HT1080 (cell line): ENCODE data around the gene LIN7A. TPM values are rescaled to one million over a fixed set of nuclear protein-coding genes. Genes with fewer than 3 reads are reported as not detected.
"Not testable (repeated sequence)": the region's sequence is repeated elsewhere in the genome, so short reads cannot be mapped to it uniquely, and the experiment has no call there.

Source experiments
- DNase-seq: peaks from one replicate; pipeline ENCODE4 v3.0.0-alpha.2; 2015; ENCODE audit warnings: low read depth
- total RNA-seq: library from RNA; depleted of rRNA; stranded (reverse); fragments of >200 nt; shearing (Covaris generic); gene quantifications from 2 replicates; pipeline ENCODE4 v1.2.3, GENCODE V29; 2014

LIN7A gene
- total RNA-seq, 1 experiment from 2014 or later: 1.8 TPM

- DNase-seq: no peak
Measured at GRCh38 chr12:80924437-80924836, 13.3 kb downstream of the LIN7A start.

GRCh38 chr12:80920006-80920405 lies 17.7 kb downstream of the LIN7A start:
- DNase-seq: no peak

- no peak for DNase-seq
Measured at GRCh38 chr12:80917651-80918050, 20.1 kb downstream of the LIN7A start.

- DNase-seq: no peak
Measured at GRCh38 chr12:80912901-80913770, 24.6 kb downstream of the LIN7A start.

- DNase-seq: no peak
Measured at GRCh38 chr12:80909370-80909769, 28.4 kb downstream of the LIN7A start.

DNA sequence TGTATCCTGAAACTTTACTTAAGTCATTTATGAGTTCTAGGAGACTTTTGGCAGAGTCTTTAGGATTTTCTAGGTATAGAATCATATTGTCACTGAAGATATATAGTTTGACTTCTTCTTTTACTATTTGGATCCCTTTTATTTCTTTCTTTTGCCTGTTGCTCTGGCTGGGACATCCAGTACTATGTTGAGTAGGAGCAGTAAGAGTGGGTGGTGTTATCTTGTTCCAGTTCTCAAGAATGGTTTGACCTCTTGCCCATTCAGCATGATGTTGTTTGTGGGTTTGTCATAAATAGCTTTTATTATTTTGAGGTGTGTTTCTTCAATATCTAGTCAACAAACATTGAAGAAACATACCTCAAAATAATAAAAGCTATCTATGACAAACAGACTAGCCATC lies 35.0 kb downstream of the LIN7A start:
- no peak for DNase-seq

DNA sequence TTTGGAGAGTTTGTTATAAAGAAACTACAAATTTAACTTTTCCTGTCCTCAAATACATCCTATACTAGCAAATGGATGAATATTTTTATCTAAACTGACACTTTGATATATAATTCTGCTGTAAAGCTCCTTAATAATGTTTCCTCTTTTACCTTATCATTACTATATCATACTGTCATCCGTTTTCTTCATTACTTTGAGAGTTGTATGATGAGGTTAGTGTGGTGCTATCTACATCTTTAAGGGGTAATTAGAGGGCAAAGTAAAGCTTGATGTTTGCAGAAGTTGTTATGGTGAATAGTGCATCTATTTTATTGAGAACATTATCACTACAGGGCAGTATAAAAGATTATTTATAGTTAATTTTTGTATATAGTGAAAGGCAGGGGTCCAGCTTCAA lies 36.1 kb downstream of the LIN7A start:
- no peak for DNase-seq

- no peak for DNase-seq
Measured at GRCh38 chr12:80895240-80895639, 42.5 kb downstream of the LIN7A start.

DNA sequence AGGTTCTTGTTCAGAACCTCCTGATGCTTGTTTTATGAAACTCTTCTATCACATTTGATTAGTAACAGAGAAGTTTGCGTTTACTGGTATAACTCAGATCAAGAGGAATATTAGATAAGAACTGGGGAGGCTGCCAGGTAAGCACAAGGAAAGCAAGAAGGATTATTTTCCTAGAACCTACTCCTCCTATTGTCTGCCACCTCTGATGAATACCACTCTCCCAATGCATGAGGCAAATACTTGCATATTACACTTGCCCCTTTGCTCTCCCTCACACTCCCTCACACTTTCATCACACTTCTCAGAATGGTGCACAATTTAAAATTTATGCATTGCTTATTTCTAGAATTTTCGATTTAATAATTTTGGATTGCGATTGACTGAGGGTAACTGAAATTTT lies 43.6 kb downstream of the LIN7A start:
- no peak for DNase-seq

- no peak for DNase-seq
Measured at GRCh38 chr12:80892597-80893445, 44.9 kb downstream of the LIN7A start.

DNA sequence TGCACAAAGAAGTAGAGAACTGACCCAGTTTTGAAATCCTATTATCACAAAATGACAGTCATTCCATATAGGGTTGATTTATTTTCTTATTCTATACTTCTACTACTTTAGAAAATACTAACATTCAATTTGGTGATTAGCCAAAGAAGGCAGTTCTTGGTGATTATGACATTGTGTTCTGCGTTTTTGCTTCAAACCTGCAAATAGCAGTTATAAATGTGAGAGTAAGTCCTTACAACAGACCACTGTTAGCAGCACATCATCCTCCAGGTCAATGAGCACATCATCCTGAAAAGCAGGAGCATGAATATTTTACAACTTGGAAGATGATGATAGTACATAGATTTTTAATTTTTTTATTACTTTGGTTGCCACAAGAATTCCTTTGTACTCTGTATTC lies 53.1 kb downstream of the LIN7A start:
- no peak for DNase-seq

DNA sequence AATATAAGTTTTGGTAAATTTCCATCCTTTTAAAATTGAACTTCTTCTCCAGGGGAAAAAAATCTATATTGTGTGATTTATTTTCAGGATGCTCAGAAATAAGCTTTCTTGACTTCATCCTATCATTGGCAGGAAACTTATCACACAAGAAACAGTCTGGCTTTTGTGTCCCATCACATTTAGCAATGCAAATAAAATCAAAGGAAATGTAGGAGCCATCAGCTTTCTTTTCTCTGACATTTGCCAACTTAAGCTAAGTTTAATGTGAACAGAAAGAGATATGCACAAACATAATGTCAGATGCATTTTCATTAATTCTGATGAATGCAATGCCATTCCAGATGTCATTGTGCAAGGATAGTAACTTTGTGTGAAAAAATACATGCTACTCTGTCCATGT lies 56.6 kb downstream of the LIN7A start:
- DNase-seq: no peak

GRCh38 chr12:80878452-80878851 lies 59.3 kb downstream of the LIN7A start:
- not testable (repeated sequence) for DNase-seq

DNA sequence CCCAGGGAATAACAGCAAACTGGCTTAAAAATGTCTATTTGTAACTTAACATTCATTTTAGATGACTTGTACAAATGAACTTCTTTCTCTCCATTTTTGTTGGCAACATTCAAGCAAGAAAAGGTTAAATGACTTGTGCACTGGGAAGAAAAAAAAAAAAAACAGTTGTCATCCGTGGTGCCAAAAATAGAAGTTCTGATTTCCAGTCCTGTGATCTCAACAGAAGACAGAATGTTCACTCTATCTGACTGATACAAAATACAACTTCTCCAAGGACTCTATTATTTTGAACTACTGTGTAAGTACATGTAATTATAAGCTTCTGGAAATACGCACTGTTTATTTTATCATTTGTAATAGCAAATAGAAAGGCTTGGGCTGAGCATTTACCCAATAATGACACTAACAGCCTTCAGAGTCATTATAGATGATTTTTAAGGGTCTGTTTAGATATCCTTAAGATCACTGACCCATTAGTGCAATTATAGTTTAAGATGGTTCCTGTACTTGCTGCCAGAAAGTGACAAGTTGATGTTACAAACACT lies 59.9 kb downstream of the LIN7A start:
- no peak for DNase-seq

- DNase-seq: no peak
Measured at GRCh38 chr12:80872053-80872452, 65.7 kb downstream of the LIN7A start.

DNA sequence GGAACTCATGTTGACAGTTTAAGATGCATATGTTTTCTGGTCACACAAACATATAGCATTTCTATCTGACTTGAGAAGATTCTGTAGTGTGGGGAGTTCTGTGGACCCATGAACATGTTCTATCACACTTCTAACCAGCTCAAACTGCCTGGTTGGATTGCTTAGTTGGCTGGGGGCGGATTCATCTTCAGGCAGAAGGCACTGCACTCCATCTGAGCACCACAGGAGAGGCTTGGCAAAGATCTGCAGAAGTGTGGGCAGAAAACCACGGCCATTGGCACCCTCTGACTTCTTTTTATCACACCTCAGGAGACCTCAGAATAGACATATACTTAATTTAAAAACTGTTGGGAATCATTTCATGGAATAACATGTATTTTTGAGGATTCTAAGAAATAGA lies 68.5 kb downstream of the LIN7A start:
- no peak for DNase-seq

DNA sequence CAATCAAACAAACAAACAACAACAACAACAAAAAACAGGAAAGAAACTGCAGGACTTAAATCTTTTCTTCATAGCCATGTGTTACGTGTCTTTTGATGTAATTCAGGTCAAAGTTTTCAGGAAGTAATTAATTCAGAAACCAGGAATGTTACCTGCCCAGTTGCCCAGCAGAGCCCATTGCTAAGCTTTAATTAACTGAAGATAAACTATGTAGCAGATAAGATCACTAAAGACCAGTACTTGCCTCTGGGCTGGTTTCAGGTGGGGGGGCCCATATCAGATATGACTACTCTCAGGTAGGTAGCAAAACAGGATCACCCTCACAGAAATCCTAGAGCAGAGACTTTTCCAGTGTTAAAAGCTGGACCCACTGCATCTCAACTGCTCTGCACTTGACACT lies 69.2 kb downstream of the LIN7A start:
- DNase-seq: no peak

DNA sequence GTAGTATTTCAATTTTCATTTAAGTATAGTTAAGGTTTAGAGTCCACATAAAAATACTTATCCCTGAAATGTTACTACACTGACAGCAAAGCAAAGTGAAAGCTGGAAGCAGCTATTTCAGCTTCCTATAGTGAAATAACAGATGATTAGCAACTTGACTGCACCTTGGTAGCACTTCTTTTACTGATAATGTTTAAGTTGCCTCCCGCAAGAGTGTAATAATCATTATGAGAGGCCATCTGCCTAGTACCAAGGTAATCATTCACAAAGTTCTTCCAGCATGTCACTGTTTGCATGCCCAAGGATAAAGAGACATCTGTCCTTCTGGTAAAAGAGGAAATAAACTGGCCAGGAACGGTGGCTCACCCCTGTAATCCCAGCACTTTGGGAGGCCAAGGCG lies 69.8 kb downstream of the LIN7A start:
- no peak for DNase-seq

GRCh38 chr12:80864046-80864735 lies 73.5 kb downstream of the LIN7A start:
- no peak for DNase-seq

GRCh38 chr12:80862531-80862930 lies 75.2 kb downstream of the LIN7A start:
- DNase-seq: peak; percentile 7

DNA sequence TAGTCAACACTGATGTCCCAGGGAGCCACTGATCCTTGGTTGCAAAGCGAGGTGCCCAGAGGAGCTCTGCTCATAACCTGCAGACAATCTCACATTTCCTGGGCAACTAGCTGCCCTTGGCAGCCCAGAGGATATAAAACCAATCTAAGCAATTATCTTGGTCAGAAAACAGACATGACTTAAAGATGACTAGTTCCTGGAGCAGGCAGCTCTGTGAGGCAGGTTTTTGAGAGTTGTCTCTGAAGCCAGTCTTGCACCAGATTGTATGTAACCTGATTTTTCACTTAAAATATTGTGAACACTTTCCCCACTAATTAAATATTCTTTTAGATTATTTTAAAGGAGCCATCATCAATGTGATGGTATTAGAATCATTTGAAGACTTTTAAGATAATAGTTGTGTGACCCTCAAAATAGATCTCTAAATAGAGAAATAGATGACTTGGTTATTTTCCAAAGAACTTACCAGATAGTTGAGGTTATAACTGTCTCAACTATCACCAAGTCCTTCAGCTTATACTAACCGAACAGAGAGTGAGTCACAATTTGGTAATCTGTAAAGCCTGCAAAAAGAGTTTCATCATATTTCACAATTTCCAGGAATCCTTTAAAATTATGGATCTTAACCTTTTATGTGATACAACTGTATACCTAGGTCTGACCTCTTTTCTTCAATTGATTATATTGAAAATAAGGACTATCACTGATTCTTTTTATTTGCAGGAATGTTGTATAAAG lies 75.9 kb downstream of the LIN7A start:
- peak; percentile 2 for DNase-seq
